Mucosa of descending colon (tissue), 3 donors: ENCODE measurements around the gene NINL. TPM values are rescaled to one million over a fixed set of nuclear protein-coding genes. Genes with fewer than 3 reads are reported as not detected.
A peak's percentile ranks its signal among the peaks of the same experiment; 100 is the strongest.

Experiments used
- ATAC-seq: fragments of 200-7000 bp; cut with Tn5 transposase; one replicate; pipeline ENCODE4 v1.9.1; 2020; ENCODE audit warnings: mild to moderate bottlenecking, moderate library complexity
- DNase-seq, 3 donors: peaks; one replicate each; pipeline ENCODE4 v3.0.0-alpha.2; 2020
- H3K36me3 ChIP-seq: fragments of 200-600 bp; one replicate; pipeline ENCODE4 v1.8.0; 2021; ENCODE audit warnings: low read depth, mild to moderate bottlenecking
- H3K4me1 ChIP-seq: fragments of 200-600 bp; one replicate; pipeline ENCODE4 v1.8.0; 2021; ENCODE audit warnings: low read depth, mild to moderate bottlenecking
- H3K4me3 ChIP-seq: fragments of 200-600 bp; one replicate; pipeline ENCODE4 v1.8.0; 2021; ENCODE audit warnings: mild to moderate bottlenecking
- H3K9me3 ChIP-seq: fragments of 200-600 bp; one replicate; pipeline ENCODE4 v1.8.0; 2021; ENCODE audit warnings: mild to moderate bottlenecking
- CTCF ChIP-seq: fragments of 200-600 bp; IDR thresholded peaks from one replicate; pipeline ENCODE4 v1.8.0; 2022; ENCODE audit warnings: antibody characterized with exemption, mild to moderate bottlenecking
- intact Hi-C, 2 donors: fragments of 100-400 bp; cut with DNase I in 1 of 2; cut with micrococcal nuclease in 1 of 2; formaldehyde crosslinking; loops; one replicate each; pipeline versions ENCODE4 v1.11.0 to v1.11.1; 2022; cut with DNase I, micrococcal nuclease
- total RNA-seq, 3 donors: library from RNA; stranded (reverse); fragmentation: NEBNext Ultra II Directional in 2 of 3; extraction: Animal tissue kit (Norgen Biotek cat#: 25700) in 2 of 3; gene quantifications; one replicate each; pipeline versions ENCODE4 v1.2.1 to v1.2.4, GENCODE V29; 2021 to 2023
- donor health status: DM: no; HTN: no; CAD: no; lungs with moderate emphysema.
- donor health status: DM: no; HTN: no; CAD: no.
- donor health status: DM: no; HTN: yes; CAD: no.

Gene NINL
- total RNA-seq, 3 donors from 2014 or later, result 1.8 to 15.1 (median 3.3) TPM

GRCh38 chr20:25544311-25544710 lies 41.0 kb downstream of the NINL start:
- no peak overlapping the region for H3K4me3 ChIP-seq
- ATAC-seq (no peak), DNase-seq (no peak)
- H3K9me3 ChIP-seq, result no peaks in the 10 kb centered on the region
- no peaks in the 10 kb centered on the region for H3K4me1 ChIP-seq
- H3K36me3 ChIP-seq, result no peaks in the 10 kb centered on the region
- TF ChIP-seq CTCF, result no peak
- intact Hi-C loops, result no loop called here

GRCh38 chr20:25543068-25543467 lies 42.3 kb downstream of the NINL start:
- ATAC-seq (peak; percentile 12), DNase-seq (no peak)
- Histone ChIP-seq H3K9me3 (no peaks in the 10 kb centered on the region), H3K4me3 (no peak overlapping the region), H3K4me1 (no peaks in the 10 kb centered on the region), H3K36me3 (no peaks in the 10 kb centered on the region)
- TF ChIP-seq CTCF, result no peak
- intact Hi-C loops, result no loop called here

- no peak for DNase-seq
These were observed 43.7 kb downstream of the NINL start for GRCh38 chr20:25541676-25542075.

GRCh38 chr20:25539742-25540672 lies 45.3 kb downstream of the NINL start:
- no peak for TF ChIP-seq CTCF
- DNase-seq, result peak in 1 of 3 donors; percentile 20

More at GRCh38 chr20:25541676-25542075, 43.7 kb downstream of the NINL start:
- TF ChIP-seq CTCF, result no peak
- H3K36me3 ChIP-seq, result no peaks in the 10 kb centered on the region
- no peaks in the 10 kb centered on the region for H3K4me1 ChIP-seq
- no peak for ATAC-seq
- no peaks in the 10 kb centered on the region for H3K9me3 ChIP-seq
- H3K4me3 ChIP-seq, result no peak overlapping the region
- intact Hi-C loops, result no loop called here

GRCh38 chr20:25538838-25539665 lies 46.3 kb downstream of the NINL start:
- Histone ChIP-seq H3K4me1 (no peaks in the 10 kb centered on the region), H3K36me3 (no peaks in the 10 kb centered on the region), H3K4me3 (no peak overlapping the region), H3K9me3 (no peaks in the 10 kb centered on the region)
- intact Hi-C loops, result no loop called here
- ATAC-seq (no peak), DNase-seq (no peak)
- no peak for TF ChIP-seq CTCF

More at GRCh38 chr20:25539742-25540672, 45.3 kb downstream of the NINL start:
- no peaks in the 10 kb centered on the region for H3K4me1 ChIP-seq
- no peaks in the 10 kb centered on the region for H3K36me3 ChIP-seq
- no peak overlapping the region for H3K4me3 ChIP-seq
- ATAC-seq, result peak; percentile 76
- intact Hi-C loops, result no loop called here
- no peaks in the 10 kb centered on the region for H3K9me3 ChIP-seq
